SK-N-SH treated with all-trans-retinoic acid at 6 μM for 48 hours (cell line): ENCODE results near the gene APBB1IP.

Experiments
- ATAC-seq: fragments of 200-7000 bp; cut with Tn5 transposase; 3 replicates; pipeline ENCODE4 v1.9.1; 2020; ENCODE audit warnings: mild to moderate bottlenecking, moderate library complexity
- ARNTL ChIP-seq: fragments of 450-650 bp; formaldehyde crosslinking; IDR thresholded peaks from 2 replicates; pipeline ENCODE4 v1.5.0; 2020; ENCODE audit warnings: low read depth, mild to moderate bottlenecking, moderate library complexity, borderline replicate concordance
- BACH2 ChIP-seq: fragments of 250-450 bp; sonication (Bioruptor Pico); IDR thresholded peaks from 2 replicates; pipeline ENCODE4 v1.9.0; 2021; ENCODE audit warnings: mild to moderate bottlenecking, borderline replicate concordance
- CREB5 ChIP-seq: fragments of 250-450 bp; sonication (Bioruptor Pico); IDR thresholded peaks from 2 replicates; pipeline ENCODE4 v1.5.1; 2020; ENCODE audit warnings: low read depth, mild to moderate bottlenecking, moderate library complexity
- CSRNP3 ChIP-seq: fragments of 250-450 bp; sonication (Bioruptor Pico); IDR thresholded peaks from 2 replicates; pipeline ENCODE4 v1.5.1; 2021; ENCODE audit warnings: mild to moderate bottlenecking, moderate library complexity
- ESRRG ChIP-seq: fragments of 250-450 bp; sonication (Bioruptor Pico); IDR thresholded peaks from 2 replicates; pipeline ENCODE4 v1.6.1; 2021; ENCODE audit warnings: mild to moderate bottlenecking
- ISL1 ChIP-seq: fragments of 250-450 bp; sonication (Bioruptor Pico); IDR thresholded peaks from 2 replicates; pipeline ENCODE4 v2.1.2; 2022; ENCODE audit warnings: mild to moderate bottlenecking, moderate library complexity
- OSR1 ChIP-seq: fragments of 250-450 bp; sonication (Bioruptor Pico); IDR thresholded peaks from 2 replicates; pipeline ENCODE4 v1.8.0; 2022; ENCODE audit warnings: moderate library complexity, mild to moderate bottlenecking, inconsistent platforms
- PATZ1 ChIP-seq: fragments of 250-450 bp; sonication (Bioruptor Pico); IDR thresholded peaks from 2 replicates; pipeline ENCODE4 v1.8.0; 2020; ENCODE audit warnings: mild to moderate bottlenecking, moderate library complexity, borderline replicate concordance
- POU6F1 ChIP-seq: fragments of 250-450 bp; sonication (Bioruptor Pico); IDR thresholded peaks from 2 replicates; pipeline ENCODE4 v1.8.0; 2021; ENCODE audit warnings: low read depth, mild to moderate bottlenecking, moderate library complexity, borderline replicate concordance
- PPARA ChIP-seq: fragments of 250-450 bp; sonication (Bioruptor Pico); IDR thresholded peaks from 2 replicates; pipeline ENCODE4 v1.5.0; 2020; ENCODE audit warnings: mild to moderate bottlenecking, borderline replicate concordance
- RARB ChIP-seq: fragments of 250-450 bp; sonication (Bioruptor Pico); IDR thresholded peaks from 2 replicates; pipeline ENCODE4 v1.8.0; 2021; ENCODE audit warnings: mild to moderate bottlenecking, moderate library complexity
- SNAI2 ChIP-seq: fragments of 250-450 bp; sonication (Bioruptor Pico); IDR thresholded peaks from 2 replicates; pipeline ENCODE4 v1.5.0; 2020; ENCODE audit warnings: mild to moderate bottlenecking, moderate library complexity
- TCF4 ChIP-seq: fragments of 250-450 bp; sonication (Bioruptor Pico); IDR thresholded peaks from 2 replicates; pipeline ENCODE4 v1.8.0; 2021; ENCODE audit warnings: mild to moderate bottlenecking, moderate library complexity, borderline replicate concordance
- TSHZ2 ChIP-seq: fragments of 250-450 bp; sonication (Bioruptor Pico); IDR thresholded peaks from 2 replicates; pipeline ENCODE4 v1.5.0; 2020; ENCODE audit warnings: mild to moderate bottlenecking, moderate library complexity
- ZC3H10 ChIP-seq: fragments of 250-450 bp; sonication (Bioruptor Pico); IDR thresholded peaks from 2 replicates; pipeline ENCODE4 v1.5.1; 2021; ENCODE audit warnings: mild to moderate bottlenecking, moderate library complexity
- ZFP3 ChIP-seq: fragments of 250-450 bp; sonication (Bioruptor Pico); IDR thresholded peaks from 2 replicates; pipeline ENCODE4 v1.5.0; 2020; ENCODE audit warnings: mild to moderate bottlenecking, moderate library complexity
- ZFP30 ChIP-seq: fragments of 450-650 bp; formaldehyde crosslinking; IDR thresholded peaks from 2 replicates; pipeline ENCODE4 v1.5.0; 2022; ENCODE audit warnings: mild to moderate bottlenecking, moderate library complexity
- ZNF70 ChIP-seq: fragments of 450-650 bp; formaldehyde crosslinking; IDR thresholded peaks from 2 replicates; pipeline ENCODE4 v1.5.0; 2020; ENCODE audit warnings: mild to moderate bottlenecking, moderate library complexity
- ZNF8 ChIP-seq: fragments of 450-650 bp; formaldehyde crosslinking; IDR thresholded peaks from 2 replicates; pipeline ENCODE4 v1.5.0; 2020; ENCODE audit warnings: mild to moderate bottlenecking, moderate library complexity

Gene APBB1IP

GRCh38 chr10:26441491-26442214 lies 3.5 kb downstream of the APBB1IP start (continued):
- TF ChIP-seq ARNTL (no peak), ZFP30 (CRISPR knock-in tag) (no peak)
- TF ChIP-seq, all 23 proteins: peak for 0

- no peak for TF ChIP-seq CSRNP3 (CRISPR knock-in tag)
- no peak for TF ChIP-seq BACH2 (CRISPR knock-in tag)
- TF ChIP-seq PATZ1 (CRISPR knock-in tag): no peak
- no peak for TF ChIP-seq SNAI2 (CRISPR knock-in tag)
- TF ChIP-seq ZNF8 (CRISPR knock-in tag): no peak
- no peak for TF ChIP-seq RARB (CRISPR knock-in tag)
- no peak for TF ChIP-seq PPARA (CRISPR knock-in tag)
- no peak for TF ChIP-seq ZFP3 (CRISPR knock-in tag)
- TF ChIP-seq ESRRG (CRISPR knock-in tag): no peak
- no peak for TF ChIP-seq POU6F1 (CRISPR knock-in tag)
- no peak for TF ChIP-seq OSR1 (CRISPR knock-in tag)
- TF ChIP-seq ISL1: no peak
- no peak for TF ChIP-seq ZNF70 (CRISPR knock-in tag)
- TF ChIP-seq CREB5 (CRISPR knock-in tag): no peak
- ATAC-seq: no peak
These were observed 7.4 kb downstream of the APBB1IP start for GRCh38 chr10:26445411-26446031.

GRCh38 chr10:26446258-26446657 lies 8.1 kb downstream of the APBB1IP start:
- no peak for ATAC-seq
- TF ChIP-seq OSR1 (CRISPR knock-in tag) (no peak), TSHZ2 (CRISPR knock-in tag) (no peak), POU6F1 (CRISPR knock-in tag) (no peak), CSRNP3 (CRISPR knock-in tag) (no peak), PPARA (CRISPR knock-in tag) (no peak), TCF4 (CRISPR knock-in tag) (no peak), ZNF70 (CRISPR knock-in tag) (no peak), CREB5 (CRISPR knock-in tag) (no peak), ZNF8 (CRISPR knock-in tag) (no peak), ZC3H10 (no peak), ARNTL (no peak), SNAI2 (CRISPR knock-in tag) (no peak), PATZ1 (CRISPR knock-in tag) (no peak), BACH2 (CRISPR knock-in tag) (no peak), RARB (CRISPR knock-in tag) (no peak)
